ELF-1 (cell line): ENCODE results near the gene MSI2.

Source experiments
- DNase-seq: peaks from one replicate; pipeline ENCODE4 v3.0.0-alpha.2; 2016; ENCODE audit warnings: low read depth, low spot score

The MSI2 gene

DNA sequence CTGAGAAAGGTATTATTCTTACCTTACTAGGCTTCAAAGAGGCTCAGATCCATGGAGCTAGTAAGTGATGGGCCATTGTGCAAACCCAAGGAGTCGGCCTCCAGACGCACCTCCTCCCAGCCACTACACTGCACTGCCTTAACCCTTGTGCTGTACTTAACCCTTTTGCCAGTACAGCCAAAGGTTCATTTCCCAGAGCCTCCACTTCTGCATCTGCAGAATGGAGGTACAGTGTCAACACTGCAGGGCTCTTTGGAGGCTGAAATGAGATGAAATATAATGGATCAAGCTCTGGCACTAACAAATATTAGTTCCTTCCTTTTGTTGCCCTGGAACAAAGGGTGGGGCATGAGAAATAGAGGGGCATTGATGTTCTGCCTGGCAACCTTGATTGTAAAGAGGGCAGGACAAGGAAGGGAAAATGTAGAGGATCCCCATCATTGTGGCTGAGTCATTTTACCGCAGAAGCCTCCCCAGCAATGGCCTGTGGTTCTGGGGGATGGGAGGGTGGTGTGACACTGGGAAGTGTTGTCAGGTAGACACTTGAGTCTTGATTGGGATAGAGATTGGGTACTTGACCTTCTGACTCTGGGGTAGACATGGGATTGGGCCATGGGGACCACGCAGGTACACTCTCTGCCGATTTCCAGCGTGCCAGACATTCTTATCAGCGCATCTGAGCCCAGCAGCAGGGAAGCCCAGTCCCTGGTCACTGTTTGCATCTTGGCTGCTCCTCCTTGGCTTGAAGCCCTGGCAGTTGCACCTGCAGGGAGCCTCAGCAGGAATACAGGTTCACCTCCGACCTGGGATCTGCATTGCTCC lies 84.0 kb downstream of the MSI2 start:
- no peak for DNase-seq

DNA sequence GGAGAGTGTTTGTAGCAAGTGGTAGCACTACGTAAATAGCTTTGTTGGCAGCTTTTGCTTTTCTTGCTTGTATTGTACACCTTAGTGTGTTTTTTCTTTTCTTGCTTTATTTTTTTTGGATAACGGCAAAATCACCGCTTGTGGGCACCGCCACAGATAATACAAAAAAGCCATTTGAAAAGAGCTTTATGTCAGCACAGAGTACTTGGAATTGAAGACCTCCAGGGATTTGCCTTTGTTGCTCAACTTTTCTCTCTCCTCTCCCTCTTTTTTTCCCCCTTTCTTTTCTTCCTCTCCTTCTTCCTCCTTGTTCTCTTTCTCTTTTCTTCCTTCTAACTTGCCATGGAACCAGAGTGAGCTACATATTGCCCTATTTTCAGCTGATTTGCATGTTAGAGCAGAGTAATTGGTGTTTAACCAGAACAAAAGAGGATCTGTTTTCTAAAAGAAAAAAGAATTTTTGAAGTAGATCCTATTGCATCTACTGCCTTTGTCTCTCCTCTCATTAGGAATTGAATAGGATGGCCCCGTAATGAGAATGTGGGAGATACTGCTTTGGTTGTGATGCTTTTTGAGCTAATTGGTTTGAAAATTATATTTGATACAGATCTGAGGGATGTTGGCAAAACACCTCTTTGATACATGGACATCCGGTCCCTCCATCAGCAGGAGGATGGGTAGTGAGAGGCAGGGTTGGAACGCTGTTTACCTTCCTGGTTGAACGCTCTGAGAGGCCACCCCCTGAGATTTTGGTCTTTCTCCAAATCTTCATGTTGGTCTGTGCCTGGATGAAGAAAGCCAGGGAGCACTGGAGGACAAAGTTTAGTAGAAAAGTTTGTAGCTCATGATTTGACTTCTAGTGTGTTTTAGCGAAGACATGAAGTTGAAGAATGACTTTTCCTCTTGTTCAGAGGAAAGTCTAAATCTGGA lies 85.6 kb downstream of the MSI2 start:
- DNase-seq, result no peak

DNA sequence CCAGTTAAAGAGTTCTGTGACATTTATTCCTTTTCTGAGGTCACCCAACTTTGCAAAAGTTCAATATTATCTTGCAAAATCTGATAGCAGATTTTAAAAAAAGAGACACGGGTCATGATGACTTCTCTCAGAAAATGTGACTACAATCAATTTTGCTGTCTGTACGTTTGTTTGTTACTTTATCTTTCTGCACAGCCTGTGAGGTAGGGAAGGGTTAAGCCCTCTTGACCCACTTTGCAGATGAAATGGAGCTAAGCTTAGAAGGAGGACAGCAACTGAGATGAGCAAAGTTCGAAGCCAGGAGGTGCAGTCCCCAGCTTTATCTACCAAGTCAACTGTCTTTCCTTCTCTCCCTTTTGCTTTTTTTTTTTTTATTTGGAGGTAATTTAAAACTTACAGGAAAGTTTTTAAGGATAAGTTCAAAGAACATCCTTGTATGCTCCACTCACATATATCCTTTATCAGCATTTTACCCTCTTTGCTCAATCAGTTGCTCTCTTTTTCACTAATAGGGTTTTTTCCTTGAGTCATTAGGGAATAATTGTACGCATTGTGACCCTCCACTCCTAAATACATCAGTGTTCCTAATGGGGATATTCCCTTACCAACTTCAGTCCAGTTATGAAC lies 86.8 kb downstream of the MSI2 start:
- no peak for DNase-seq

DNA sequence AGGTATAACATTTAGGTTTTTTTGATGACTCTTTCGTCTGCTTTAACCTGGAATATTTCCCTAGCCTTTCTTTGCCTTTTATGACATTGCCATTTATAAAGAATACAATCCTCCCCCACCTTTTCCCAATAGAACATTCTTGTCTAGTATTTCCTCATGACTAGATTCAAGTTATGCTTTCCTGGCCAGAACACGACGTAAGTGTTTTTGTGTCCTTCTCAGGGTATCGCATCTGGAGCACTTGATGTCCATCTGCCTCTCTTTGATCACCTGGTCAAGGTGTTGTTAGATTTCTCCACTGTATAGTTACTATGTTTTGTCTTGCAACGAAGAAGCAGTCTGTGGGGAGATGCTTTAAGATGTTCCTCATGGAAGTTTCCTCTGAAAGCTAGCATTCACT lies 87.4 kb downstream of the MSI2 start:
- no peak for DNase-seq

DNA sequence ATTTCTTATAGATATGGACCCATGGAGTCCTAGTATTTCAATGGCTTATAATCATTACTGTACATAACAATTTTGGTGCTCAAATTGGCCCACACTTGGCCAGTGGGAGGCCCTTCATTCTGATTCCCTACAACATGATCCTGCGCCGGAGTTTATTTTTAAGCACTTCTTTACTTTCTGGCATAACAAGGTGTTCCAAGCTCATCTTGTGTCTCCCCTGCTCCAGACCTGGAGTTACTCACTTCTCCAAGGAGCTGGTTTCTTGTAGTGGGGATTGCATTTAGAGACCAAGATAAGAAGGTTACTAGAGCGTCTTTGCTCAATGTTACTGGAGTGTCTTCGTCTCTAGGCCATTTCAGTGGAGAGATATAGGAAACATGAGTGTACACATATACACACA lies 87.9 kb downstream of the MSI2 start:
- DNase-seq, result no peak

DNA sequence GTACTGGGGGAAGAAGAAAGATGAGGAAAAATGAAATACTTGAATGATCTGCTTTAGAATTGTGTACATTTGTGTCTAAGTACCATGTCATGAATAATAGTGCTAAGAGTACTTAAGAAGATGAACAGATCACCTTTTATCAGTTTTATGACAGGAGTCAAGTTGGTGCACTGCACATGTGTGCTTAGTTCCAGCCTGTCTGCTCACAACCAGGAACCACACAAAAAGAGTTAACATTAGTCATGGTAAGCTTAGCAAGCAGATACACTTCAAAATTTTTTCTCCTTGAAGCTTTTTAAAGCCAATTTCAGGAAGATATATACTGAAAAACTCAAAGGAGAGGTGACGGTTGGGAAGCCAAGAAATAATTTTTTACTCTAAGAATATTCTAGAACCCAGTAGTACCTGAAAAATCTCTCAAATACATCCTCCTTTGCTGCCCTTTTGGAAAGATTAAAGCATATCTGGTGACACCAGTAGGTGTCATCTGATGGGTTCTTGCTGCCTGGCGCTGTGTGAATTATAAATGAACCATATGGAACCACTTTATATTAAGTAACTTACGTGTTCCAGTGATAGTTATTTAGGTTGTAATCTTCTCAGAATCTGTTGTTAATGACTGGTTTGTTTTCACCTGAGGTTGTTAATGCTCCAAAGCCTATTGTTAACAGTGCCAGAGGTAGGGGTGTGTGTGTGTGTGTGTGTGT lies 93.4 kb downstream of the MSI2 start:
- DNase-seq, result no peak

DNA sequence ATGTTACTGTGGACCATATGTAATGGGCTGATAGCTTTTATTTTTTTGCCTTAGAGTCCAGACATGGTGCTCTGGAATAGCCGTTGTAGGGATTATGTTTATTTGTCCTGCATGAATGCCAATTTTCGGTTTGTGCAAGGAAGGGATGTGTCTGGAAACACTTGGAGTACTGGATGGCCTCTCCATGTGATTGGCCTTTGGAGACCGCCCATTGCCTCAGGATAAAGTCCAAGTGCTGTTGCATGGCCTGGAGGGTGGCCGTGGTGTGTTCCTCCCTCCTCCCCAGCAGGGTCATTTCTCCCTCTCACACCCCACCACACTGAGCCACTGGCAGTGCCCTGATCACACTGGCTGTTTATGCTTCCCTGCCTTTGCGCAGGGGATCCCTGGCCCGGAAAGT lies 93.9 kb downstream of the MSI2 start:
- DNase-seq, result no peak

DNA sequence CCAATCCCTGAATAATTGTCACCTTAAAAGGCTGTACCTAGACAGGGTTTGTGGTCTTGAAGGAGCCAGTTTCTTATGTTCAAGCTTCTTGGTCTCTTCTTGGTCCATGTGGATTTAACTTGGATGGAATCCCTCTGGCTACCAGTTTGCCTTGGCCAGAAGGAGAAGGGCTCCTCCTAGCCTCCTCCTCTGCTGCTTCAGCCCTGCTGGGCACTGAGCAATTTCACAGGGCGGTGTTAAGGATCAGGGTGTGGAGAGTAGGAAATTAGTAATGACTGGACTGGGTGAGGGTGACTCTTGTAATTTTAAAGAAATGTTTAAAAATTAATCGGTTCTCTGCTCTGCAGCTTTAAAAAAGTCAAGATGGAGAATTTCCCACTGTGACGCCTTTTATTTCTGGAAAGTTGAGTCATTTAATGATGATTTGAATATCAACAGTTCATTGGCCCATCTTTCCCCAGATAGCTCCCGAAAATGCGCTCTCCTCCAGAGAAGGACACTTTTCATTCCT lies 96.4 kb downstream of the MSI2 start:
- no peak for DNase-seq

DNA sequence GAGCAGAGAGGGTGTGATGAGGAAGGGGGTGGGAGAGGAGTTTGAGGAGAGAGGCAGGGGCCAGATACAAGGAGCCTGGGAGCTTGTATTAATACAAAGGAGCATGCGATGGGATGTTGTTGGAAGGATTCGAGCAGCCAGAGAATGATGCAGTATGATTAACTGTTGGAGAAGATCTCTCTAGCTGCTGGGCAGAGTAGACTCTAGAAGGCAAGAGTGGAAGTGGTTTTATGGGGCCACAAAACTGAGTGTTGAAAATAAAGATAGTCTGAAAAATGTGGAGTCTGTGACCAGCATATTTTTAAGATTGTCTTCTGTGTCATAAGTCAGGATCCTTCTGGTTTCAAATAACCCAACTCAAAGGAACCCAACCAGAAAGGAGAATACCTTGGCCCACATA lies 98.3 kb downstream of the MSI2 start:
- no peak for DNase-seq

DNA sequence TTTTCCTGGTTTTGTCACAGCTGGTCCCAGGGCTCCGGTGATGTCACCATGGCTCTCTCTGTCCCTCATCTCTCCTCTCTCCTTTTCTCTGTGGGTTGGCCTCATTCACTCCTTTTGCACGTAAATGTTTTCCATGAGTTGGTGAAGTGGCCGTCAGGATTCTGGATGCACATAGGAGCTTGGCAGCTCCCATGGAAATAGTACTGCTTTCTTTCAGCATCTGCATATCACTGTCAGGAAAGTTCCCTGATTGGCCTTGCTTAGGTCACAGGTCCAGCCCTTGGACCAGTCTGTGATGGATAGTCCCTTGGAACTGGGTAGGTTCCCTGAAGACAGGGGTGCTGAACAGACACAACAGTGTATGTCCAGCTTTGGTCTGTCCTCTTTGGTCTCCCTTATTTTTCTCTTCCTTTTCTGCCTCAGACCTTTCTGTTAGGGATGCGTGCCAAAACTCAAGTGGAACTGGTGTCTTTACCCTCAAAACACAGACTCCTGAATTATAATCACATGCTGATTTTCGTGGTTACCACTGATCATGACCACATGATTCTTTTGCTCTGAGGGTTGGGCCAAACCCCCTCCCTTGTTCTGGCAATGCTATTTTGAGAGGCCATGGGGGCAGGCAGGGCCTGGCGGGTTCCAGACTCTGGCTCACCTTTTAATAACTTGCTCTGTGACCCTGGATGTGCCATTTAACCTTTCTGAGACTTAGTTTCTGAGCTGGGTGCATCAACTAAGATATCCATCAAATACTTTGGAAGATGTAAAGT lies 99.0 kb downstream of the MSI2 start:
- DNase-seq, result no peak

DNA sequence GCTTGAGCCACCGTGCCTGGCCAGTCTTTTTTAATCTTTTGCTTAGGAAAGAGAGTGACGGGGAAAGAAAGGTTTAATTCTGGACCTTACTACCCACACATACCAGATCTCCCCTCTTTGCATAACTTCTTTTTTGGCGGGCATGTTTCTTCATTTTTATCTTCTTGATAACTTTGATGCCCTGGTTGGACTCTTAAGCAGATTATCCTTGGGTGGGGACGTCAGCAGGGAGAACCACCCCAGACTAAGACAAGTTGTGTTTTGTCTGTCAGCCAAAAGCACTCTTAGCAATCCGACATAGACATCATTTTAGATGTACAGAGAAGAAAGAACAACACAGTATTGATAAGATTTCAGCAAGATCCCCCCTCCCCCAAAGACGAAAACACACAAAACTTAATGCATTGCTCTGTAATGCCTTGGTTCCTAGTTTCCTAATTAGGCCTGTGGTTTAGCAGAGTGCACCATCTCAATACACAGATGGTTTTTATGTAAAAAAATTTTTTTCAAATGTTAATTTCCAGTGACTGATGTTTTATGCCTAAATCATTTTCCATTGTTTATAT lies 99.9 kb downstream of the MSI2 start:
- no peak for DNase-seq

DNA sequence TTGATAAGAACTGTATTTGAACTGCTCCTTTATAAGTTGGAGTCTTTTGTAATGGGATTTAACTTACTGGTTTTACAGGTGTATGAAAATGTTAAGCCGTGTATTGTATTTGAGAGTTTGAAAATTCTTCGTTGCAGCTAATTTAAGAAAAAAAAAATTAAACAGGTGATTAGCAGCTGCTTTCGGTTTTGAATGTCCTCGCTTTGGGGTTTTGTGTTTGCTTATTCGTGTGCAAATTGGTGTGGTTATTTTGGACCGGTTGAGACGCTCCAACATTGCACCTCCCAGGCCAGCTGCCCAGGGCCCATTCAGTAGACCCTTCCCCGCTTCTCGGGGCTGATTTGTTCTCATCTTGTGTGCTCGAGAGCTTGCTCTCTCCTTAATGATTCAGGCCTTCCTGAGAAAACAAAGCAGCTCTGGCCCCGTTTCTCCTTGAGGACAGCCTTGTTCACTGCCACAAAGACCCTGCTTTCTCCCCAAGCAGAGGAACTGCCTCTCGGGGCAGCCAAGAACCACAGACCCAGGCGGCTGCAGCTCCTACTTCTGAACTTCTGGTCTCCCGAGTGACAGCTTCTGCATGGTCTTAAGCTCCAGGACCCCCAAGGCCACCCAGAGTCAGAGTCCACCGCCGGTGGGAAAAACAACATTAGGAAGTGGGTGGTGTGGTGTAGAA lies 100.5 kb downstream of the MSI2 start:
- DNase-seq, result no peak

DNA sequence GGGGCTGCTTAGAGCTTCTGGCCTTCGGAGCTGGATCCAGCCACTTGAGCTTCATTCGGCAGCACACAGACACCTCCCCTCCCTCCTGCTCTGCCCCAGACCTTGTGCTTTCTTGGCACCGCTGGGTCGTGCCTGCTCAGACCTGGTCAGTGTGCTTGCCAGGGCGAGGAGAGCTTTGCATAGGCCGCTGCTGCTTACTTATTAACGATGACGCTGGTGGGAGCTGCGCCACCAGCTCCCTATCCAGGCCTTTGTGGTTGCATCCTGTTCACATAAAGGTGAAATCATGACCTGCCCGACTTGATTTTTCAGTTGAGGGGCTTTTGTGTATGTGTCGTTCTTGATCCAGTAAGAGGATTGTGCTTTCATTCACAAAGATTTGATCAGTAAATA lies 101.1 kb downstream of the MSI2 start:
- no peak for DNase-seq

DNA sequence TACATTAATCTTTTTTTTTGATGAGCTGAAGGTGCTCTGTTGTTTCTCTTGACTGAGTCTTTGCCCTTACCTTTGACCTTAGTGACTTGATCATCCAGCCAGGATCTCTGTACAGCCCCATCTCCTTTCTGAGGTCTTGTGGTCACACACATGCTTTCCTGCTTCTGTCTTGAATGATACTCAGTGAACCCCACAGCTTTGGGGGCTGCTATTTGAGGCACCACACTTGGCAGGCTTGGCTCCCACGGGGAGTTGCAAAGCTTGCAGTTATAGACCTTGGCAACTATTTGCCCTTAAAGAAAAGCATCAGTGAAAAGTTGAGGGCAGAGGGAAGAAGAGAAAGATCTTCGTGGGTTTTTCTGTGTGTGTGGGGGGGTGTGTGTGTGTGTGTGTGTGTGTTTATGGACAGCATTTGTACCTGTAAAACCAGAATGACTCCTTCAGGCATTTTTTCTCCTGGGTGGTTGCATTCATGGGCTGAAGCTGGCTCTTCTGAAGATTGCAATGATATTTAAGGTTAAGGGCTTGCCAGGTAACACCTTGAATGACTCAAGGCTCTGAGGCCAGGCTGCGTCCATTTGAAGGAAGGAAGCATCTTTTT lies 101.6 kb downstream of the MSI2 start:
- no peak for DNase-seq

DNA sequence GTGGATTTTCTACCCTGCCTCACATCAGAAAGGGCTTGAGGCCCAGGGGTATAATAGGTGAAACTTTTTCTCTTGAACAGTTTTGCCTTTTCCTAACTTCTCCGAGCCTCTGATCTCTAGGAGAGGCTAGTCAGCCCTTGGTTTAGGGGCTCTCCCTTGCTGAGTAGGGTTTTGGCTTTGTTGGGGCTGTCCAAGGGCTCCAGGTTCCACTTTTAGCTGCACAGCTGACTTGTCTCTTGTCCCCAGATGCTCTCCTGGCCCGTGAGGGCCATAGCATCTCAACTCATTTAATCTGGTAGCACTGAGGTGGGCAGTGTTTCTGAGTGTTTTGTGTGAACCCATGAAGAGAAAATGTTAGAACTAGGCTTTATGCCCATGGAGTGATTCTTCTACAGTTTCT lies 103.9 kb downstream of the MSI2 start:
- no peak for DNase-seq

DNA sequence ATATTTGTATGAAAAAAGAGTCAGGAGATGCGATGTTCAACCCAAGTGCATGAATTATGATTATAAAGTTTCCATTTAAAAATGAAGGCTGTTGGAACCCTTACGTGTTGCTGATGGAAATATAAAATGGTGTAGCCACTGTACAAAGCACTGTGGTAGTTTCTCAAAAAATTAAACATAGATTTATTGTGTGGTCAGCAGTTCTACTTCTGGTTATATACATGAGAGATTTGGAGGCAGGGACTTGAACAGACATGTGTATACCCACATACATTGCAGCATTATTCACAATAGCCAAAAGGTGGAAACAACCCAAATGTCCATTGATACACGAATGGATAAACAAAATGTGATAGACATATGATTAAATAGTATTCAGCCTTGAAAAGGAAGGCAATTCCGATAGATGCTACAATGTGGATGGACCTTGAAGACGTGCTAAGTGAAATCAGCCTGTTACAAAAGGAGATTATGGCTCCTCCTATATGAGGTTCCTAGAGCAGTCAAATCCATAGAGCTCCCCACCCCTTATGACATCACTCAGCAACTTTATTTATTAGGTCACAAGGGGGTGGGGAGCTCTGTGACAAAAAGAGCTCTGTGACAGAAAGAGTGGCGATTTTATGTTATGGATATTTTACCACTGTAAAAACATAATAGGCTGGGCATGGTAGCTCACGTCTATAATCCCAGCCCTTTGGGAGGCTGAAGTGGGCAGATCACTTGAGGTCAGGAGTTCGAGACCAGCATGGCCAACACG lies 106.7 kb downstream of the MSI2 start:
- DNase-seq, result no peak

DNA sequence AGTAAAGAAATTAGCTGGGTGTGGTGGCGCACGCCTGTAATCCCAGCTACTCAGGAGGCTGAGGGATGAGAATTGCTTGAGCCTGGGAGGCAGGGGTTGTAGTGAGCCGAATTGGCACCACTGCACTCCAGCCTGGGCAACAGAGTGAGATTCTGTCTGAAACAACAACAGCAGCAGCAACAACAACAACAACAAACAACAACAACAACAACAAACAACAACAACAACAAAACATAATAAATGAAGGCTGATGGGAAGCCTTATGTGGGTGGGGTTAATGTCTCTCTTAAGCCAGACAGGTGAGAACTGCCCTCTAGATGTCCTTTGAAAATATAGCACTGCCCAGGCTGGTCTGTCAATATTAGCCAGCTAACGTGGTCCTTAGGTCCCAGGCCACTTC lies 107.3 kb downstream of the MSI2 start:
- DNase-seq, result no peak

DNA sequence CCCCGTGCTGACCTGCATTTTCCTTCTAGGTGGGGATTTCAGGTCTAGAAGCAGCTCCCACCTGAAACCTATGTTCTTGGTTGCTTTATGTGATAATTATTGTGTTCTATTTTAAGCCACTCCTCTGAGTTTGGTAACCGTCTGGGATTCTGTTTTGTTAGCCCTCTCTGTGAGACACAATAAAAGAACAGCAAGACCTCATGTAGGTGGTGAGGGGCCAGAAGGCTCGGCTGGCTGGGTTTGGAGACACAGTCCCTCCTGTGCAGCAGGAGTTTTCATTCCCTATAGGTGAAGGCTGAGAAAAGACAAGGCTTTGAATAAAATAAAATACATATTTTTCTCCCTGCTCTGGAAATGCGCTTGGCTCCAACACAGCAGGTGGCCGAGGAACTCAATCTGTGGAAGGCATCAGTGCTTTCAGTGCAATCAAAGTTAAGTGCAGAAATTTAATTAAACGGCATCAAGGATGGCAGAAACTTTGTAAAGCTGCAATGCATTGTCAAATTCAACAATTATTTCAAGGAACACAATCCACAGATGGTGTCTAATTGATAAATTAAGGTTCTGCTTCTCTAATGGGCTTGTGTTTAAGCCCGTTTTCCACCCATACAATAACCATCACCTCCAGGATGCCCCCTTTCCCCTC lies 107.8 kb downstream of the MSI2 start:
- no peak for DNase-seq
